Measurements from ENCODE around the gene VEGFB. TPM values are rescaled to one million over a fixed set of nuclear protein-coding genes. Genes with fewer than 3 reads are reported as not detected.

Gene VEGFB
- total RNA-seq, 1 experiment from 2014 or later = 47.5 TPM

DNA sequence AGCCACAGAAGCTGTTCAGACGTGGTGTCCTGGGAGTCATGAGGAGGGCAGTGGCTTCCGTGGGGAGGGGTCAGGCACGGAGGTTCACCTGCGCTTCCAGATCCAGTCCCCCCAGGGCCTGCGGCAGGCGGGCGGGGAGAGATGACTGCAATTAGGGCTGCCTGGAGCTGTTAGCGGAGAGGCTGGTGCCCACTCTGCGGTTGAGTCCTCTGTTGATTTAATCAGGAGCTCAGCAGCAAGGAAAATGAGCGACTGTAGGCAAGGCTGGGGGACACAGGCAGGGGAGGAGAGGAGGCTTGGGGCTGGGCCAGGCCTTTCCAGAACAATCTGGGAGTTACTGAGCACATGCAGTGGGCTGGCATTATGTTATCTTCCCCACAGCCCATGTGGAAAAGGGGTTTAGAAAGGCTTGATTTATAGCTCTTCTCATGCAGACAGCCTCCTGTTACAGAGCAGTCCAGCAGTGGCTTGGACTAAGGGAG is 30.0 kb downstream of the VEGFB start:
- peaks cover 11 to 43% of the 10 kb centered on the region in 2 experiments; a peak in 3 of 4 replicates for H3K36me3 ChIP-seq (ENCODE audit: control insufficient read depth in 1 of 2, insufficient read depth in 2 of 2, low read length in 2 of 2)
- no TSS peak for BruUV-seq (replicated peaks)
- intact Hi-C loops (cut with micrococcal nuclease) = no loop called here
- ChIA-PET POLR2A (no interaction called here), CTCF (interaction anchor here (1.4 kb wide), 1 partner anchor 14 kb away, joined by 4 read pairs; no protein-coding TSS in a partner anchor), RAD21 (ENCODE audit: low non-redundant PET in 1 of 2, low total read pairs in 2 of 2, uncharacterized antibody in 2 of 2, unreplicated experiment in 2 of 2) (no interaction called here)
- TF ChIP-seq POLR2A (IDR thresholded peaks at IDR 0.05; ENCODE audit: borderline replicate concordance, extremely low read depth, insufficient read depth, insufficient read length) (no peak), JUND (IDR thresholded peaks at IDR 0.05) (no peak), EZH2phosphoT487 (IDR thresholded peaks at IDR 0.05; ENCODE audit: borderline replicate concordance) (no peak), CBX3 (IDR thresholded peaks at IDR 0.05; ENCODE audit: low read depth) (no peak), FOSL1 (IDR thresholded peaks at IDR 0.05; ENCODE audit: low read depth) (no peak), ELF1 (IDR thresholded peaks at IDR 0.05; ENCODE audit: borderline replicate concordance, low read depth) (no peak), CEBPB (IDR thresholded peaks at IDR 0.05; ENCODE audit: low read depth) (no peak), SRF (IDR thresholded peaks at IDR 0.05; ENCODE audit: low read depth) (no peak), ZFX (IDR thresholded peaks at IDR 0.05) (no peak), RAD21 (IDR thresholded peaks at IDR 0.05; ENCODE audit: low read depth) (no peak), EZH2 (IDR thresholded peaks at IDR 0.05) (no peak), POLR2AphosphoS5 (IDR thresholded peaks at IDR 0.05; ENCODE audit: low read depth, low read length) (no peak), SIN3A (IDR thresholded peaks at IDR 0.05; ENCODE audit: low read depth) (no peak), YY1 (IDR thresholded peaks at IDR 0.05; ENCODE audit: extremely low read depth, insufficient replicate concordance, low read depth, low read length) (no peak), EGR1 (IDR thresholded peaks at IDR 0.05; ENCODE audit: low read depth) (no peak)
- TF ChIP-seq, protein P1, sequence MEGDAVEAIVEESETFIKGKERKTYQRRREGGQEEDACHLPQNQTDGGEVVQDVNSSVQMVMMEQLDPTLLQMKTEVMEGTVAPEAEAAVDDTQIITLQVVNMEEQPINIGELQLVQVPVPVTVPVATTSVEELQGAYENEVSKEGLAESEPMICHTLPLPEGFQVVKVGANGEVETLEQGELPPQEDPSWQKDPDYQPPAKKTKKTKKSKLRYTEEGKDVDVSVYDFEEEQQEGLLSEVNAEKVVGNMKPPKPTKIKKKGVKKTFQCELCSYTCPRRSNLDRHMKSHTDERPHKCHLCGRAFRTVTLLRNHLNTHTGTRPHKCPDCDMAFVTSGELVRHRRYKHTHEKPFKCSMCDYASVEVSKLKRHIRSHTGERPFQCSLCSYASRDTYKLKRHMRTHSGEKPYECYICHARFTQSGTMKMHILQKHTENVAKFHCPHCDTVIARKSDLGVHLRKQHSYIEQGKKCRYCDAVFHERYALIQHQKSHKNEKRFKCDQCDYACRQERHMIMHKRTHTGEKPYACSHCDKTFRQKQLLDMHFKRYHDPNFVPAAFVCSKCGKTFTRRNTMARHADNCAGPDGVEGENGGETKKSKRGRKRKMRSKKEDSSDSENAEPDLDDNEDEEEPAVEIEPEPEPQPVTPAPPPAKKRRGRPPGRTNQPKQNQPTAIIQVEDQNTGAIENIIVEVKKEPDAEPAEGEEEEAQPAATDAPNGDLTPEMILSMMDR (IDR thresholded peaks at IDR 0.05 in 2 of 3, conservative IDR thresholded peaks at IDR 0.05 in 1 of 3; ENCODE audit: borderline replicate concordance in 1 of 3, insufficient read depth in 1 of 3, low read depth in 2 of 3, low read length in 2 of 3) = no peak
- TF ChIP-seq, protein P2, sequence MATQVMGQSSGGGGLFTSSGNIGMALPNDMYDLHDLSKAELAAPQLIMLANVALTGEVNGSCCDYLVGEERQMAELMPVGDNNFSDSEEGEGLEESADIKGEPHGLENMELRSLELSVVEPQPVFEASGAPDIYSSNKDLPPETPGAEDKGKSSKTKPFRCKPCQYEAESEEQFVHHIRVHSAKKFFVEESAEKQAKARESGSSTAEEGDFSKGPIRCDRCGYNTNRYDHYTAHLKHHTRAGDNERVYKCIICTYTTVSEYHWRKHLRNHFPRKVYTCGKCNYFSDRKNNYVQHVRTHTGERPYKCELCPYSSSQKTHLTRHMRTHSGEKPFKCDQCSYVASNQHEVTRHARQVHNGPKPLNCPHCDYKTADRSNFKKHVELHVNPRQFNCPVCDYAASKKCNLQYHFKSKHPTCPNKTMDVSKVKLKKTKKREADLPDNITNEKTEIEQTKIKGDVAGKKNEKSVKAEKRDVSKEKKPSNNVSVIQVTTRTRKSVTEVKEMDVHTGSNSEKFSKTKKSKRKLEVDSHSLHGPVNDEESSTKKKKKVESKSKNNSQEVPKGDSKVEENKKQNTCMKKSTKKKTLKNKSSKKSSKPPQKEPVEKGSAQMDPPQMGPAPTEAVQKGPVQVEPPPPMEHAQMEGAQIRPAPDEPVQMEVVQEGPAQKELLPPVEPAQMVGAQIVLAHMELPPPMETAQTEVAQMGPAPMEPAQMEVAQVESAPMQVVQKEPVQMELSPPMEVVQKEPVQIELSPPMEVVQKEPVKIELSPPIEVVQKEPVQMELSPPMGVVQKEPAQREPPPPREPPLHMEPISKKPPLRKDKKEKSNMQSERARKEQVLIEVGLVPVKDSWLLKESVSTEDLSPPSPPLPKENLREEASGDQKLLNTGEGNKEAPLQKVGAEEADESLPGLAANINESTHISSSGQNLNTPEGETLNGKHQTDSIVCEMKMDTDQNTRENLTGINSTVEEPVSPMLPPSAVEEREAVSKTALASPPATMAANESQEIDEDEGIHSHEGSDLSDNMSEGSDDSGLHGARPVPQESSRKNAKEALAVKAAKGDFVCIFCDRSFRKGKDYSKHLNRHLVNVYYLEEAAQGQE (IDR thresholded peaks at IDR 0.05; ENCODE audit: low read depth) = no peak
- TF ChIP-seq, protein P3, sequence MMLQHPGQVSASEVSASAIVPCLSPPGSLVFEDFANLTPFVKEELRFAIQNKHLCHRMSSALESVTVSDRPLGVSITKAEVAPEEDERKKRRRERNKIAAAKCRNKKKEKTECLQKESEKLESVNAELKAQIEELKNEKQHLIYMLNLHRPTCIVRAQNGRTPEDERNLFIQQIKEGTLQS (IDR thresholded peaks at IDR 0.05) = no peak
- H2AFZ ChIP-seq (ENCODE audit: low read depth, low read length, poor library complexity, severe bottlenecking) = no peak overlapping the region
- H3K4me1 ChIP-seq (ENCODE audit: control insufficient read depth in 1 of 2, insufficient read depth in 2 of 2, low read length in 2 of 2) = peaks cover 13 to 19% of the 10 kb centered on the region in 2 experiments; a peak in 3 of 4 replicates
- H3K9ac ChIP-seq (ENCODE audit: low read length) = no peak overlapping the region
- no peaks in the 10 kb centered on the region for H4K20me1 ChIP-seq (ENCODE audit: insufficient read depth)
- no peaks in the 10 kb centered on the region for H3K27me3 ChIP-seq (ENCODE audit: insufficient read depth, low read length)
- no peaks in the 10 kb centered on the region; the same call in 1 of the 2 replicates for H3K79me2 ChIP-seq (ENCODE audit: insufficient read depth, low read length)
- DNase-seq (ENCODE audit: low read depth, low spot score) = no peak
- ATAC-seq = no peak
- no peak overlapping the region for H3K4me3 ChIP-seq (replicated peaks in 1 of 2; ENCODE audit: low read depth in 1 of 2, low read length in 2 of 2)
- no peaks in the 10 kb centered on the region for H3K9me3 ChIP-seq (ENCODE audit: control insufficient read depth in 1 of 2, insufficient read depth in 1 of 2, low read depth in 1 of 2, low read length in 2 of 2)
- H3K27ac ChIP-seq (ENCODE audit: low read depth, low read length) = no peak overlapping the region
- no peaks in the 10 kb centered on the region for H3K9me2 ChIP-seq (ENCODE audit: insufficient read depth)
- no peak overlapping the region for H3K4me2 ChIP-seq (ENCODE audit: low read length)
